NT2/D1 (cell line): Measurements from ENCODE around the gene RADIL.

Source experiments
- SUZ12 ChIP-seq: IDR thresholded peaks from 2 replicates; pipeline ENCODE4 v1.6.1; 2011; ENCODE audit not compliant: insufficient read length, insufficient read depth; ENCODE audit errors: extremely low read depth
- YY1 ChIP-seq: IDR thresholded peaks from 2 replicates; pipeline ENCODE4 v1.6.1; 2011; ENCODE audit not compliant: insufficient read length, insufficient read depth
- ZNF274 ChIP-seq: IDR thresholded peaks from 2 replicates; pipeline ENCODE4 v1.6.1; 2011; ENCODE audit warnings: mild to moderate bottlenecking, low read depth, low read length

- no peak for TF ChIP-seq ZNF274
- no peak for TF ChIP-seq YY1
- no peak for TF ChIP-seq SUZ12
Measured at GRCh38 chr7:4904346-4904745, 20.8 kb upstream of the RADIL start.
